Measurements from ENCODE around the gene DNASE1L2. TPM values are rescaled to one million over a fixed set of nuclear protein-coding genes. Genes with fewer than 3 reads are reported as not detected.

DNASE1L2 gene
- total and polyA plus RNA-seq, 2 donors (not counting 3 experiments of a cell fraction or from before 2014, with no cell fraction given), result 0.57 to 1.2 TPM

- H4K20me1 ChIP-seq (replicated peaks; ENCODE audit: control insufficient read depth, extremely low read depth, insufficient read depth, low read length), result no peaks in the 10 kb centered on the region
- H3K79me2 ChIP-seq (ENCODE audit: control insufficient read depth, insufficient read depth, low read length), result no peaks in the 10 kb centered on the region
- DNase-seq (ENCODE audit: low read depth, low spot score) (no peak), FAIRE-seq (no peak)
- no peak for TF ChIP-seq JUN (IDR thresholded peaks at IDR 0.05; ENCODE audit: borderline replicate concordance, insufficient read depth, insufficient read length, low read depth)
- no peak for TF ChIP-seq EZH2 (IDR thresholded peaks at IDR 0.05; ENCODE audit: borderline replicate concordance, low read depth, low read length, severe bottlenecking)
- no peak for TF ChIP-seq POLR2A (IDR thresholded peaks at IDR 0.05; ENCODE audit: low read depth, low read length)
- no peak for TF ChIP-seq MYC (IDR thresholded peaks at IDR 0.05; ENCODE audit: low read depth, low read length)
- no peak for TF ChIP-seq FOS (IDR thresholded peaks at IDR 0.05; ENCODE audit: borderline replicate concordance, insufficient read depth, low read length)
- ChIA-PET CTCF (interaction anchor here (0.9 kb wide), 1 partner anchor 47 kb away, joined by 3 read pairs; no protein-coding TSS in a partner anchor), POLR2A (interaction anchor here (0.6 kb wide), 1 partner anchor 333 kb away, joined by 3 read pairs; the partner anchor contains the start of gene AMDHD2)
- no peaks in the 10 kb centered on the region for H3K27me3 ChIP-seq (ENCODE audit: control insufficient read depth in 2 of 2, insufficient read depth in 2 of 2, low read length in 2 of 2)
- H2AFZ ChIP-seq (ENCODE audit: low read depth, low read length), result no peak overlapping the region
- dilution Hi-C loops (cut with MboI; ENCODE audit: extremely low pct_ligation_motif_present, low sequenced_read_pairs), result no loop called here
- intact Hi-C loops (cut with micrococcal nuclease), result no loop called here
- BruUV-seq (replicated peaks), result no TSS peak
- no peak overlapping the region for H3K4me2 ChIP-seq (ENCODE audit: insufficient read depth, low read length)
- H3K27ac ChIP-seq (ENCODE audit: insufficient read depth, low read depth, low read length), result no peak overlapping the region
- H3K9ac ChIP-seq (replicated peaks; ENCODE audit: extremely low read depth, insufficient read depth, low read length), result no peak overlapping the region
- H3K9me1 ChIP-seq (replicated peaks; ENCODE audit: control insufficient read depth, extremely low read depth, insufficient read depth, low read length), result no peaks in the 10 kb centered on the region
- no peaks in the 10 kb centered on the region for H3K9me3 ChIP-seq (replicated peaks; ENCODE audit: control insufficient read depth, insufficient read depth, low read length)
- H3K4me1 ChIP-seq (ENCODE audit: control insufficient read depth, extremely low read depth, insufficient read depth, low read length), result no peaks in the 10 kb centered on the region
- H3K4me3 ChIP-seq (replicated peaks in 1 of 3; ENCODE audit: insufficient read depth in 1 of 3, low read depth in 1 of 3, low read length in 3 of 3), result no peak overlapping the region
- H3K36me3 ChIP-seq (ENCODE audit: control insufficient read depth in 2 of 2, extremely low read depth in 1 of 2, insufficient read depth in 2 of 2, low read length in 2 of 2), result no peaks in the 10 kb centered on the region
Observed at GRCh38 chr16:2187212-2187611, 49.0 kb upstream of the DNASE1L2 start.

DNA sequence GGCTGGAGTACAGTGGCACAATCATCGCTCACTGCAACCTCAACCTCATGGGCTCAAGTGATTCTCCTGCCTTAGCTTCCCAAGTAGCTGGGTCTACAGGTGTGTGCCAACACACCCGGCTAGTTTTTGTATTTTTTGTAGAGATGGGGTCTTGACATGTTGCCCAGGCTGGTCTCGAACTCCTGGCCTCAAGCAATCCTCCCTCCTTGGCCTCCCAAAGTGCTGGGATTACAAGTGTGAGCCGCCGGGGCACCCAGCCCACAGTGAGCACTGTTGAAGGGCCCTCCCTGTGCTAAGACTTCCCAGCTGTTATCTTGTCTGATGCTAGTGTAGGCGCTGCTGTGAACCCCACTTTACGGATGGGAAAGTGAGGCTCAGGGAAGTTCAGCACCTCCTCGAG lies 47.8 kb upstream of the DNASE1L2 start:
- POLR2A ChIA-PET, result interaction anchor here (1.1 kb wide), 1 partner anchor 33 kb away, joined by 3 read pairs; the partner anchor contains the start of gene TRAF7
- CTCF ChIA-PET, result interaction anchor here (0.9 kb wide), 1 partner anchor 48 kb away, joined by 3 read pairs; no protein-coding TSS in a partner anchor
- no TSS peak for BruUV-seq (replicated peaks)

More for the DNA sequence above, 47.8 kb upstream of the DNASE1L2 start:
- no peaks in the 10 kb centered on the region for H3K9me3 ChIP-seq (replicated peaks; ENCODE audit: control insufficient read depth, insufficient read depth, low read length)
- H3K27me3 ChIP-seq (ENCODE audit: control insufficient read depth in 2 of 2, insufficient read depth in 2 of 2, low read length in 2 of 2), result no peaks in the 10 kb centered on the region
- no peak overlapping the region for H3K4me3 ChIP-seq (replicated peaks in 1 of 3; ENCODE audit: insufficient read depth in 1 of 3, low read depth in 1 of 3, low read length in 3 of 3)
- intact Hi-C loops (cut with micrococcal nuclease), result no loop called here
- dilution Hi-C loops (cut with MboI; ENCODE audit: extremely low pct_ligation_motif_present, low sequenced_read_pairs), result no loop called here
- no peaks in the 10 kb centered on the region for H3K4me1 ChIP-seq (ENCODE audit: control insufficient read depth, extremely low read depth, insufficient read depth, low read length)
- H3K9me1 ChIP-seq (replicated peaks; ENCODE audit: control insufficient read depth, extremely low read depth, insufficient read depth, low read length), result no peaks in the 10 kb centered on the region
- no peak overlapping the region for H3K27ac ChIP-seq (ENCODE audit: insufficient read depth, low read depth, low read length)
- DNase-seq (ENCODE audit: low read depth, low spot score), result no peak
- no peak overlapping the region for H3K9ac ChIP-seq (replicated peaks; ENCODE audit: extremely low read depth, insufficient read depth, low read length)
- FAIRE-seq, result no peak
- no peak for TF ChIP-seq POLR2AphosphoS5 (IDR thresholded peaks at IDR 0.05; ENCODE audit: insufficient read depth, low read depth, low read length)
- TF ChIP-seq JUN (IDR thresholded peaks at IDR 0.05; ENCODE audit: borderline replicate concordance, insufficient read depth, insufficient read length, low read depth), result no peak
- TF ChIP-seq, protein P1, sequence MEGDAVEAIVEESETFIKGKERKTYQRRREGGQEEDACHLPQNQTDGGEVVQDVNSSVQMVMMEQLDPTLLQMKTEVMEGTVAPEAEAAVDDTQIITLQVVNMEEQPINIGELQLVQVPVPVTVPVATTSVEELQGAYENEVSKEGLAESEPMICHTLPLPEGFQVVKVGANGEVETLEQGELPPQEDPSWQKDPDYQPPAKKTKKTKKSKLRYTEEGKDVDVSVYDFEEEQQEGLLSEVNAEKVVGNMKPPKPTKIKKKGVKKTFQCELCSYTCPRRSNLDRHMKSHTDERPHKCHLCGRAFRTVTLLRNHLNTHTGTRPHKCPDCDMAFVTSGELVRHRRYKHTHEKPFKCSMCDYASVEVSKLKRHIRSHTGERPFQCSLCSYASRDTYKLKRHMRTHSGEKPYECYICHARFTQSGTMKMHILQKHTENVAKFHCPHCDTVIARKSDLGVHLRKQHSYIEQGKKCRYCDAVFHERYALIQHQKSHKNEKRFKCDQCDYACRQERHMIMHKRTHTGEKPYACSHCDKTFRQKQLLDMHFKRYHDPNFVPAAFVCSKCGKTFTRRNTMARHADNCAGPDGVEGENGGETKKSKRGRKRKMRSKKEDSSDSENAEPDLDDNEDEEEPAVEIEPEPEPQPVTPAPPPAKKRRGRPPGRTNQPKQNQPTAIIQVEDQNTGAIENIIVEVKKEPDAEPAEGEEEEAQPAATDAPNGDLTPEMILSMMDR (IDR thresholded peaks at IDR 0.05; ENCODE audit: extremely low read depth in 1 of 2, insufficient read depth in 1 of 2, low read depth in 1 of 2, low read length in 2 of 2), result no peak
- no peak for TF ChIP-seq EZH2 (IDR thresholded peaks at IDR 0.05; ENCODE audit: borderline replicate concordance, low read depth, low read length, severe bottlenecking)
- no peak for TF ChIP-seq GATA2 (IDR thresholded peaks at IDR 0.05; ENCODE audit: insufficient read depth, insufficient read length, low read depth, low read length)
- no peak for TF ChIP-seq FOS (IDR thresholded peaks at IDR 0.05; ENCODE audit: borderline replicate concordance, insufficient read depth, low read length)
- no peak for TF ChIP-seq MYC (IDR thresholded peaks at IDR 0.05; ENCODE audit: low read depth, low read length)
- TF ChIP-seq MAX (IDR thresholded peaks at IDR 0.05; ENCODE audit: insufficient read depth, insufficient read length), result no peak
- TF ChIP-seq POLR2A (IDR thresholded peaks at IDR 0.05; ENCODE audit: low read depth, low read length), result no peak
- H4K20me1 ChIP-seq (replicated peaks; ENCODE audit: control insufficient read depth, extremely low read depth, insufficient read depth, low read length), result no peaks in the 10 kb centered on the region
- H3K4me2 ChIP-seq (ENCODE audit: insufficient read depth, low read length), result no peak overlapping the region
- no peaks in the 10 kb centered on the region for H3K79me2 ChIP-seq (ENCODE audit: control insufficient read depth, insufficient read depth, low read length)
- no peaks in the 10 kb centered on the region for H3K36me3 ChIP-seq (ENCODE audit: control insufficient read depth in 2 of 2, extremely low read depth in 1 of 2, insufficient read depth in 2 of 2, low read length in 2 of 2)
- no peak overlapping the region for H2AFZ ChIP-seq (ENCODE audit: low read depth, low read length)
